Panc1 (cell line): ENCODE data around the gene OR10H1. TPM values are rescaled to one million over a fixed set of nuclear protein-coding genes. Genes with fewer than 3 reads are reported as not detected.

ENCODE experiments used
- ATAC-seq: fragments of 200-7000 bp; cut with Tn5 transposase; 2 replicates; pipeline ENCODE4 v1.9.1; 2020; ENCODE audit warnings: mild to moderate bottlenecking, moderate library complexity
- BruUV-seq: library from RNA; stranded (reverse); fragments of 400-500 nt; replicated peaks from 2 replicates; lab custom pipeline; 2021; lab: Mats Ljungman, UMichigan
- CTCF ChIA-PET: fragments of 300-600 bp; sonication (Branson Sonifier 250); formaldehyde crosslinking; loops from one replicate; lab custom pipeline; 2022; ENCODE audit warnings: antibody characterized with exemption; lab: Charles Lee
- POLR2A ChIA-PET: fragments of 300-600 bp; sonication (Branson Sonifier 250); formaldehyde crosslinking; loops from one replicate; lab custom pipeline; 2022; ENCODE audit warnings: antibody characterized with exemption; lab: Charles Lee
- DNase-seq: peaks from one replicate; pipeline ENCODE4 v3.0.0-alpha.2; 2010; ENCODE audit warnings: low read depth, low spot score
- H3K27ac ChIP-seq: 2 replicates; pipeline ENCODE4 v1.5.1; 2011; ENCODE audit warnings: mild to moderate bottlenecking, low read length, inconsistent platforms
- H3K27me3 ChIP-seq: fragments of 200-500 bp; sonication (Bioruptor generic); 2 replicates; pipeline ENCODE4 v1.6.0; 2014; ENCODE audit warnings: low read length, inconsistent platforms; ENCODE audit not compliant: control insufficient read depth, insufficient read depth
- H3K36me3 ChIP-seq: fragments of 200-500 bp; sonication (Bioruptor generic); 2 replicates; pipeline ENCODE4 v1.5.1; 2014; ENCODE audit warnings: inconsistent platforms, mild to moderate bottlenecking, low read length, moderate library complexity; ENCODE audit not compliant: control insufficient read depth, insufficient read depth
- H3K4me1 ChIP-seq: 2 replicates; pipeline ENCODE4 v1.5.1; 2011; ENCODE audit warnings: inconsistent platforms, mild to moderate bottlenecking, low read length, moderate library complexity; ENCODE audit not compliant: control insufficient read depth, insufficient read depth
- H3K4me3 ChIP-seq, 2 experiments: 2 replicates each; pipeline ENCODE4 v1.5.1; 2011 to 2012; ENCODE audit warnings: low read depth in 2 of 2, low read length in 2 of 2, mild to moderate bottlenecking in 2 of 2, inconsistent platforms in 1 of 2, moderate library complexity in 1 of 2
- H3K9me3 ChIP-seq: fragments of 200-500 bp; sonication (Bioruptor generic); 2 replicates; pipeline ENCODE4 v1.5.1; 2014; ENCODE audit warnings: low read depth, mild to moderate bottlenecking, inconsistent platforms, low read length, moderate library complexity; ENCODE audit not compliant: control insufficient read depth, insufficient read depth
- POLR2AphosphoS5 ChIP-seq: IDR thresholded peaks from 2 replicates; pipeline ENCODE4 v1.6.1; 2012; ENCODE audit warnings: mild to moderate bottlenecking, low read depth, low read length, moderate library complexity
- REST ChIP-seq, 2 experiments: IDR thresholded peaks; 2 replicates each; pipeline ENCODE4 v1.6.1; 2011 to 2012; ENCODE audit warnings: low read depth in 2 of 2, control low read depth in 1 of 2, low read length in 1 of 2, mild to moderate bottlenecking in 1 of 2, moderate library complexity in 1 of 2; ENCODE audit not compliant: insufficient read depth in 1 of 2
- SIN3A ChIP-seq: IDR thresholded peaks from 2 replicates; pipeline ENCODE4 v1.6.1; 2012; ENCODE audit warnings: low read depth, mild to moderate bottlenecking, low read length, moderate library complexity, borderline replicate concordance; ENCODE audit not compliant: insufficient read depth
- TCF7L2 ChIP-seq: IDR thresholded peaks from 2 replicates; pipeline ENCODE4 v1.6.1; 2011; ENCODE audit warnings: mild to moderate bottlenecking, low read depth, low read length, inconsistent platforms
- in situ Hi-C: cut with HindIII; loops from 2 replicates; pipeline ENCODE4 v1.10.0; 2016; ENCODE audit warnings: low sequenced_read_pairs, low pct_unique_long_range_greater_than_20kb
- intact Hi-C: fragments of 100-400 bp; cut with micrococcal nuclease; formaldehyde crosslinking; loops from one replicate; pipeline ENCODE4 v1.10.0; 2022; ENCODE audit not compliant: unreplicated experiment
- total RNA-seq: library from RNA; stranded (reverse); gene quantifications from one replicate; pipeline ENCODE4 v1.2.1, GENCODE V29; 2021; ENCODE audit not compliant: unreplicated experiment
- TF ChIP-seq, protein P1 (sequence below): fragments of 450-650 bp; IDR thresholded peaks from 2 replicates; pipeline ENCODE4 v1.5.1; 2017; ENCODE audit warnings: mild to moderate bottlenecking

OR10H1 gene
- total RNA-seq, 1 experiment from 2014 or later: not detected

- CTCF ChIA-PET: no interaction called here
- POLR2A ChIA-PET: no interaction called here
- Histone ChIP-seq H3K36me3 (no peaks in the 10 kb centered on the region; the same call in 1 of the 2 replicates), H3K27me3 (no peaks in the 10 kb centered on the region), H3K27ac (no peak overlapping the region), H3K9me3 (no peaks in the 10 kb centered on the region), H3K4me1 (no peaks in the 10 kb centered on the region), H3K4me3 (no peak overlapping the region)
- no peak for ATAC-seq
- no peak for TF ChIP-seq SIN3A
- TF ChIP-seq REST (IDR thresholded peaks at IDR 0.05; ENCODE audit: insufficient read depth in 1 of 2, low read depth in 2 of 2, low read length in 1 of 2): no peak
- TF ChIP-seq, protein P1, sequence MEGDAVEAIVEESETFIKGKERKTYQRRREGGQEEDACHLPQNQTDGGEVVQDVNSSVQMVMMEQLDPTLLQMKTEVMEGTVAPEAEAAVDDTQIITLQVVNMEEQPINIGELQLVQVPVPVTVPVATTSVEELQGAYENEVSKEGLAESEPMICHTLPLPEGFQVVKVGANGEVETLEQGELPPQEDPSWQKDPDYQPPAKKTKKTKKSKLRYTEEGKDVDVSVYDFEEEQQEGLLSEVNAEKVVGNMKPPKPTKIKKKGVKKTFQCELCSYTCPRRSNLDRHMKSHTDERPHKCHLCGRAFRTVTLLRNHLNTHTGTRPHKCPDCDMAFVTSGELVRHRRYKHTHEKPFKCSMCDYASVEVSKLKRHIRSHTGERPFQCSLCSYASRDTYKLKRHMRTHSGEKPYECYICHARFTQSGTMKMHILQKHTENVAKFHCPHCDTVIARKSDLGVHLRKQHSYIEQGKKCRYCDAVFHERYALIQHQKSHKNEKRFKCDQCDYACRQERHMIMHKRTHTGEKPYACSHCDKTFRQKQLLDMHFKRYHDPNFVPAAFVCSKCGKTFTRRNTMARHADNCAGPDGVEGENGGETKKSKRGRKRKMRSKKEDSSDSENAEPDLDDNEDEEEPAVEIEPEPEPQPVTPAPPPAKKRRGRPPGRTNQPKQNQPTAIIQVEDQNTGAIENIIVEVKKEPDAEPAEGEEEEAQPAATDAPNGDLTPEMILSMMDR: no peak
- TF ChIP-seq POLR2AphosphoS5: no peak
- TF ChIP-seq TCF7L2: no peak
- in situ Hi-C loops: no loop called here
- intact Hi-C loops: no loop called here
- DNase-seq: no peak
- no TSS peak for BruUV-seq
Observed at GRCh38 chr19:15859187-15859586, 43.7 kb upstream of the OR10H1 start.

DNA sequence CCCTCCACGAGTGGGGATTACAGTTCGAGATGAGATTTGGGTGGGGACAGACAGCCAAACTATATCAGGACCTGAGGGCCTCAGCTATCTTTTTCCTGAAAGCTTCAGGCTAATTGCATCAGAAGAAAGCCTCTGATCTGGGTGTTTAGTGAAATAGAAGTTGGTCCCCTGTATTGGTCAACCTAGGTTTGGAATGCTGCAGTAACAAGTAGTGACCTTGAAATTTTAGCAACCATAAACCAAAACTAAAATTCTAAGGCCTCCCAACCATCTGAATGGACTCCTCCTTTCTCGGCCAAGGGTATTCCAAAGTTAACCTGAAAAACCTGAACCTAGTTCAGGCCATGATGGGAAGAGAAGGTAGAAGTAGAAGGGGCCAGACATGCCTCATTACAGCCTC is 34.9 kb upstream of the OR10H1 start:
- ChIA-PET CTCF (no interaction called here), POLR2A (no interaction called here)
- Histone ChIP-seq H3K4me1 (no peaks in the 10 kb centered on the region), H3K9me3 (no peaks in the 10 kb centered on the region), H3K27me3 (peaks cover 3% of the 10 kb centered on the region; the same call in 1 of the 2 replicates), H3K4me3 (no peak overlapping the region), H3K36me3 (no peaks in the 10 kb centered on the region), H3K27ac (no peak overlapping the region)
- DNase-seq (no peak), ATAC-seq (no peak)
- intact Hi-C loops: no loop called here
- TF ChIP-seq POLR2AphosphoS5 (no peak), TCF7L2 (no peak), SIN3A (no peak), REST (IDR thresholded peaks at IDR 0.05; ENCODE audit: insufficient read depth in 1 of 2, low read depth in 2 of 2, low read length in 1 of 2) (no peak)
- TF ChIP-seq, protein P1: no peak
- no TSS peak for BruUV-seq
- in situ Hi-C loops: no loop called here
